SH-SY5Y (cell line): ENCODE measurements around the gene PIK3R1.

Source experiments
- GATA2 ChIP-seq: IDR thresholded peaks from 2 replicates; pipeline ENCODE4 v1.6.1; 2011; ENCODE audit warnings: mild to moderate bottlenecking, low read depth, low read length
- GATA3 ChIP-seq: IDR thresholded peaks from 2 replicates; pipeline ENCODE4 v1.6.1; 2011; ENCODE audit warnings: low read depth, mild to moderate bottlenecking, low read length, moderate library complexity

DNA sequence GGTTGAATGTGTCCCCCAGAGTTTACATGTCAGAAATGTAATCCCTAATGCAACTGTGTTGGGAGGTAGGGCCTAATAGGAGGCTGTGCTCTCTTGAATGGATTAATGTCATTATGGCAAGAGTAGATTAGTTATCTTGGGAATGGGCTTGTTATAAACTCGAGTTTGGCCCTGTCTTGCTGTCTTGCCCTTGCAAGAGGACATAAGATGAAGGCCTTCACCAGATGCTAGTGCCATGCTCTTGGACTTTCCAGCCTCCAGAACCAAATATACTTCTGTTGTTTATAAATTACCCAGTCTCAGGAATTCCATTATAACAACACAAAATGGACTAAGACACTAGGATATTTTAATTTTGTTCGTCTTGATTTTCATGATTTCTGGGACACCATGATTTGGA lies 5.4 kb downstream of the PIK3R1 start:
- no peak for TF ChIP-seq GATA3
- TF ChIP-seq GATA2 = no peak
